ENCODE data around the gene RGL2. TPM values are rescaled to one million over a fixed set of nuclear protein-coding genes. Genes with fewer than 3 reads are reported as not detected.

Gene RGL2
- total and polyA plus RNA-seq, 2 of the 13 experiments (the other 11 are each of a cell fraction or from before 2014, with no cell fraction given): 22.9 to 47.4 TPM

DNA sequence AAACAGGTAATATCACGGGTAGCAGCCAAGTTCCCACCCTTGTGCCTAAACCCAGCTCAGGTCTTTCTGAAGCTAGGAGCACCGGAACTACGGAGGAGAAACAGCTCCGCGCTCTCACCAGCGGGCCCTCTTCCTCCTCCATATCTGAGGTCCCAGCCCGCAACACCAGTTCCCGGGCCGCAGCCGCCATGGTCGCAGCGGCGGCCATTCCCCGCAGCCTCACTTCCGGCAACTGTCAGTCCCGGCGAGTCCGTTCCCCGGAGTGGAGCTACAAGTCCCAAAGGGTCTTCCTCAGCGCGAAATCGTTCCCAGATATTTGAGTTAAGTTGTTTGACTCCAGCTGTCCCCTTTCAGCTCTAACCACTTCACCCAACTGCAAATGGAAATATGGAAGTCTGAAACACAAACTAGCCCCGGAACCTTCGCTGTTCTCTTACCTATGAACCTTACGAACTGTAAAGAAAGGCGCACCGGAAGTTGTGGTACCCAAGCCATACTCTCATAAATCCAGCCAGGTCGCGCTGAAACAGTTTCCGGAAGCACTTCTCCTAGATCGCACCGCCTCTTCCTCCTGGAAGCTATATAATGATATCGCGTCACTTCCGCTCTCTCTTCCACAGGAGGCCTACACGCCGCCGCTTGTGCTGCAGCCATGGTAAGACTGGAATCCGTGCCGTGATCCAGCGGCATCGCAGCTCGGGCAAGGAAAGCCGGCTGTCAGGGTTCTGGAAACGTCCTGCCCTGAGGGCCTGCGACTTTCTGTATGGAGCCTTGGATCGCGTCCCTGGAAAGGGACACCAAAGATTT, 27.1 kb downstream of the RGL2 start, which contains the start of the genes RPS18 and VPS52 (continued):
- TF ChIP-seq, protein P1, sequence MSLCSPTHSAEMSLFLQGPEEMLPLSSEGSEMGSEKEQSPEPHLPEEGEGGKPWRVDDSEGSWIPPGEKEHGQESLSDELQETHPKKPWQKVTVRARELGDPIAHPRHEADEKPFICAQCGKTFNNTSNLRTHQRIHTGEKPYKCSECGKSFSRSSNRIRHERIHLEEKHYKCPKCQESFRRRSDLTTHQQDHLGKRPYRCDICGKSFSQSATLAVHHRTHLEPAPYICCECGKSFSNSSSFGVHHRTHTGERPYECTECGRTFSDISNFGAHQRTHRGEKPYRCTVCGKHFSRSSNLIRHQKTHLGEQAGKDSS (CRISPR knock-in tag; IDR thresholded peaks at IDR 0.05; ENCODE audit: borderline replicate concordance, low read depth): peak; percentile 61; the same call in 1 of the 2 replicates
- TF ChIP-seq KMT2B (CRISPR knock-in tag; IDR thresholded peaks at IDR 0.05): peak; percentile 82
- no peak for TF ChIP-seq DNMT3B (CRISPR knock-in tag; conservative IDR thresholded peaks at IDR 0.05)
- TF ChIP-seq ZMAT3 (CRISPR knock-in tag; conservative IDR thresholded peaks at IDR 0.05): peak; percentile 76
- peak; percentile 100 for TF ChIP-seq POLR2AphosphoS5 (IDR thresholded peaks at IDR 0.05; ENCODE audit: low read depth, low read length)
- peak; percentile 41 for TF ChIP-seq CEBPG (CRISPR knock-in tag; IDR thresholded peaks at IDR 0.05)
- TF ChIP-seq, protein P2, sequence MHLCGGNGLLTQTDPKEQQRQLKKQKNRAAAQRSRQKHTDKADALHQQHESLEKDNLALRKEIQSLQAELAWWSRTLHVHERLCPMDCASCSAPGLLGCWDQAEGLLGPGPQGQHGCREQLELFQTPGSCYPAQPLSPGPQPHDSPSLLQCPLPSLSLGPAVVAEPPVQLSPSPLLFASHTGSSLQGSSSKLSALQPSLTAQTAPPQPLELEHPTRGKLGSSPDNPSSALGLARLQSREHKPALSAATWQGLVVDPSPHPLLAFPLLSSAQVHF (CRISPR knock-in tag; IDR thresholded peaks at IDR 0.05): 0 out of 2 replicates have a peak, but pooled peaks have one; percentile 24
- TF ChIP-seq ZFP1 (CRISPR knock-in tag; IDR thresholded peaks at IDR 0.05): peak; percentile 77
- no peak for TF ChIP-seq ZNF326 (CRISPR knock-in tag; IDR thresholded peaks at IDR 0.05; ENCODE audit: borderline replicate concordance)
- TF ChIP-seq NR2C2 (CRISPR knock-in tag; IDR thresholded peaks at IDR 0.05; ENCODE audit: borderline replicate concordance): peak; percentile 99
- peak; percentile 68 for TF ChIP-seq GATAD2A (CRISPR knock-in tag; IDR thresholded peaks at IDR 0.05)
- 0 out of 2 replicates have a peak, but pooled peaks have one; percentile 24 for TF ChIP-seq ZNF24 (IDR thresholded peaks at IDR 0.05)
- TF ChIP-seq SRF (IDR thresholded peaks at IDR 0.05; ENCODE audit: low read depth, low read length): peak; percentile 71
- TF ChIP-seq HMGA1 (CRISPR knock-in tag; conservative IDR thresholded peaks at IDR 0.05): no peak
- peak; percentile 96; the same call in 2 of the 3 replicates for TF ChIP-seq MXI1 (IDR thresholded peaks at IDR 0.05; ENCODE audit: borderline replicate concordance, low read depth, low read length)
- 0 out of 2 replicates have a peak, but pooled peaks have one; percentile 30 for TF ChIP-seq ZNF777 (CRISPR knock-in tag; IDR thresholded peaks at IDR 0.05)
- TF ChIP-seq HHEX (CRISPR knock-in tag; IDR thresholded peaks at IDR 0.05): 0 out of 2 replicates have a peak, but pooled peaks have one; percentile 20
- peak; percentile 79; the same call in 1 of the 2 replicates for TF ChIP-seq CBX5 (CRISPR knock-in tag; IDR thresholded peaks at IDR 0.05; ENCODE audit: borderline replicate concordance)
- peak; percentile 70 for TF ChIP-seq AGO1 (IDR thresholded peaks at IDR 0.05; ENCODE audit: low read depth, low read length, poor library complexity, severe bottlenecking)
- TF ChIP-seq, protein P3, sequence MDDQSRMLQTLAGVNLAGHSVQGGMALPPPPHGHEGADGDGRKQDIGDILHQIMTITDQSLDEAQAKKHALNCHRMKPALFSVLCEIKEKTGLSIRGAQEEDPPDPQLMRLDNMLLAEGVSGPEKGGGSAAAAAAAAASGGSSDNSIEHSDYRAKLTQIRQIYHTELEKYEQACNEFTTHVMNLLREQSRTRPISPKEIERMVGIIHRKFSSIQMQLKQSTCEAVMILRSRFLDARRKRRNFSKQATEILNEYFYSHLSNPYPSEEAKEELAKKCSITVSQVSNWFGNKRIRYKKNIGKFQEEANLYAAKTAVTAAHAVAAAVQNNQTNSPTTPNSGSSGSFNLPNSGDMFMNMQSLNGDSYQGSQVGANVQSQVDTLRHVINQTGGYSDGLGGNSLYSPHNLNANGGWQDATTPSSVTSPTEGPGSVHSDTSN (CRISPR knock-in tag; IDR thresholded peaks at IDR 0.05; ENCODE audit: borderline replicate concordance): peak; percentile 18; the same call in 1 of the 2 replicates
- TF ChIP-seq NPAS2 (CRISPR knock-in tag; IDR thresholded peaks at IDR 0.05; ENCODE audit: borderline replicate concordance): no peak
- TF ChIP-seq ZNF138 (CRISPR knock-in tag; IDR thresholded peaks at IDR 0.05; ENCODE audit: low read depth): peak; percentile 96
- TF ChIP-seq, protein P4, sequence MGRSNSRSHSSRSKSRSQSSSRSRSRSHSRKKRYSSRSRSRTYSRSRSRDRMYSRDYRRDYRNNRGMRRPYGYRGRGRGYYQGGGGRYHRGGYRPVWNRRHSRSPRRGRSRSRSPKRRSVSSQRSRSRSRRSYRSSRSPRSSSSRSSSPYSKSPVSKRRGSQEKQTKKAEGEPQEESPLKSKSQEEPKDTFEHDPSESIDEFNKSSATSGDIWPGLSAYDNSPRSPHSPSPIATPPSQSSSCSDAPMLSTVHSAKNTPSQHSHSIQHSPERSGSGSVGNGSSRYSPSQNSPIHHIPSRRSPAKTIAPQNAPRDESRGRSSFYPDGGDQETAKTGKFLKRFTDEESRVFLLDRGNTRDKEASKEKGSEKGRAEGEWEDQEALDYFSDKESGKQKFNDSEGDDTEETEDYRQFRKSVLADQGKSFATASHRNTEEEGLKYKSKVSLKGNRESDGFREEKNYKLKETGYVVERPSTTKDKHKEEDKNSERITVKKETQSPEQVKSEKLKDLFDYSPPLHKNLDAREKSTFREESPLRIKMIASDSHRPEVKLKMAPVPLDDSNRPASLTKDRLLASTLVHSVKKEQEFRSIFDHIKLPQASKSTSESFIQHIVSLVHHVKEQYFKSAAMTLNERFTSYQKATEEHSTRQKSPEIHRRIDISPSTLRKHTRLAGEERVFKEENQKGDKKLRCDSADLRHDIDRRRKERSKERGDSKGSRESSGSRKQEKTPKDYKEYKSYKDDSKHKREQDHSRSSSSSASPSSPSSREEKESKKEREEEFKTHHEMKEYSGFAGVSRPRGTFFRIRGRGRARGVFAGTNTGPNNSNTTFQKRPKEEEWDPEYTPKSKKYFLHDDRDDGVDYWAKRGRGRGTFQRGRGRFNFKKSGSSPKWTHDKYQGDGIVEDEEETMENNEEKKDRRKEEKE (IDR thresholded peaks at IDR 0.05): no peak
- no peak for TF ChIP-seq JDP2 (CRISPR knock-in tag; IDR thresholded peaks at IDR 0.05; ENCODE audit: borderline replicate concordance)
- TF ChIP-seq ZIK1 (CRISPR knock-in tag; IDR thresholded peaks at IDR 0.05; ENCODE audit: borderline replicate concordance, low read depth): peak; percentile 77; the same call in 1 of the 2 replicates
- peak; percentile 86; the same call in 1 of the 2 replicates for TF ChIP-seq ZNF788 (CRISPR knock-in tag; IDR thresholded peaks at IDR 0.05; ENCODE audit: borderline replicate concordance)

All from HepG2 (cell line).